ENCODE data around the gene NBEAL2. TPM values are rescaled to one million over a fixed set of nuclear protein-coding genes. Genes with fewer than 3 reads are reported as not detected.

The NBEAL2 gene
- total RNA-seq, 1 donor from 2014 or later = 70.2 TPM

DNA sequence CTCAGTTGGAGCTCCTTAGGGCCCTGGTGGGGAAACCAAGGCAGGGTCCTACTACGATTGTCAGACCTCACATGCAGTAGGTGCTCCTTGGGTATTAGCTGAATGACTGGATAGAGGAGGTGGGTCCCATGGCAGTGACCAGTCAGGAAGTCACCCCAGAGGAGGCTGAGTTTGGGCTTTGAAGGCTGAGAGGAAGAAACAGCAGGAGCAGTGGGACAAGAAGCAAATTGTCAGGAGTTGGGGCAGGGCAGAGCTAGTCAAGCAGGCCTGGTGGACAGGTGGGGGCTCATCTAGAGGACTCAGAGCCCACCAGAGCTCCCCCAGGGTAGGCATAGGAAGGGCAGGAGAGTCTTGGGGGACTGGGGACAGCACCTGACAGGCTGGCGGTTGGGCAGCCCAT is 3.1 kb downstream of the NBEAL2 start:
- TF ChIP-seq, protein P1, sequence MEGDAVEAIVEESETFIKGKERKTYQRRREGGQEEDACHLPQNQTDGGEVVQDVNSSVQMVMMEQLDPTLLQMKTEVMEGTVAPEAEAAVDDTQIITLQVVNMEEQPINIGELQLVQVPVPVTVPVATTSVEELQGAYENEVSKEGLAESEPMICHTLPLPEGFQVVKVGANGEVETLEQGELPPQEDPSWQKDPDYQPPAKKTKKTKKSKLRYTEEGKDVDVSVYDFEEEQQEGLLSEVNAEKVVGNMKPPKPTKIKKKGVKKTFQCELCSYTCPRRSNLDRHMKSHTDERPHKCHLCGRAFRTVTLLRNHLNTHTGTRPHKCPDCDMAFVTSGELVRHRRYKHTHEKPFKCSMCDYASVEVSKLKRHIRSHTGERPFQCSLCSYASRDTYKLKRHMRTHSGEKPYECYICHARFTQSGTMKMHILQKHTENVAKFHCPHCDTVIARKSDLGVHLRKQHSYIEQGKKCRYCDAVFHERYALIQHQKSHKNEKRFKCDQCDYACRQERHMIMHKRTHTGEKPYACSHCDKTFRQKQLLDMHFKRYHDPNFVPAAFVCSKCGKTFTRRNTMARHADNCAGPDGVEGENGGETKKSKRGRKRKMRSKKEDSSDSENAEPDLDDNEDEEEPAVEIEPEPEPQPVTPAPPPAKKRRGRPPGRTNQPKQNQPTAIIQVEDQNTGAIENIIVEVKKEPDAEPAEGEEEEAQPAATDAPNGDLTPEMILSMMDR (IDR thresholded peaks at IDR 0.05) = no peak
- no peak for DNase-seq (ENCODE audit: low spot score in 2 of 2)
- Histone ChIP-seq H3K9me3 (no peaks in the 10 kb centered on the region), H3K36me3 (no peaks in the 10 kb centered on the region), H3K4me1 (peaks cover 9 to 14% of the 10 kb centered on the region in 2 donors), H3K27me3 (no peaks in the 10 kb centered on the region), H3K4me3 (no peak overlapping the region), H3K27ac (peak overlapping the region in 1 of 2 donors; percentile 18)
- intact Hi-C loops (cut with DNase I) = no loop called here

- Histone ChIP-seq H3K4me1 (peaks cover 0 to 3% of the 10 kb centered on the region in 2 donors), H3K4me3 (no peak overlapping the region), H3K27ac (no peak overlapping the region), H3K9me3 (no peaks in the 10 kb centered on the region), H3K36me3 (peaks cover 0 to 11% of the 10 kb centered on the region in 2 donors), H3K27me3 (no peaks in the 10 kb centered on the region)
- DNase-seq (ENCODE audit: low spot score in 2 of 2) = no peak
- TF ChIP-seq, protein P1 (IDR thresholded peaks at IDR 0.05) = no peak
- intact Hi-C loops (cut with DNase I) = no loop called here
Observed at GRCh38 chr3:46984591-46985459, 5.4 kb downstream of the NBEAL2 start.

DNA sequence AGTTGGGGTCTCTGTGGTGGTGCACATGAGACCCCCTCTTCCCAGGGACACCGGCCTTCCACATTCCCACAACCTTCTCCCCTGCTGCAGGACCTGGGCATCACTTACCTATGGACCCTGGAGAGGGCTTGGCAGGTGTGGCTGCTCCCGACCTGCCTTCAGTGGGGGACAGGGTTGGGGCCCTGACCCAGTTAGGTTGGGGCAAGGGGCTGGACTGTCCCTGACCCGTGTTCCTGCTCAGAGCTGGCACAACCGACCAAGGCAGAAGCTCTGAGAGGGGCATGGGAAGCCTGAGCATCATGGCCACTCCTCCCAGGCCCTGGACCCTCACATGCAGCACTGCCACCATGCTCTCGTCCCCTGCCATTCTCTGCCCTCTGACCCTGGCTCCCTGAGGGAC is 6.1 kb downstream of the NBEAL2 start:
- H3K36me3 ChIP-seq = peaks cover 0 to 14% of the 10 kb centered on the region in 2 donors
- intact Hi-C loops (cut with DNase I) = no loop called here
- TF ChIP-seq, protein P1 (IDR thresholded peaks at IDR 0.05) = no peak
- H3K4me1 ChIP-seq = peaks cover 0 to 3% of the 10 kb centered on the region in 2 donors
- H3K27me3 ChIP-seq = no peaks in the 10 kb centered on the region
- no peak for DNase-seq (ENCODE audit: low spot score in 2 of 2)
- H3K27ac ChIP-seq = no peak overlapping the region
- H3K4me3 ChIP-seq = no peak overlapping the region
- H3K9me3 ChIP-seq = no peaks in the 10 kb centered on the region

GRCh38 chr3:46986055-46986730 is 6.7 kb downstream of the NBEAL2 start:
- no peaks in the 10 kb centered on the region for H3K9me3 ChIP-seq
- peaks cover 0 to 3% of the 10 kb centered on the region in 2 donors for H3K4me1 ChIP-seq
- intact Hi-C loops (cut with DNase I) = no loop called here
- H3K27me3 ChIP-seq = no peaks in the 10 kb centered on the region
- peaks cover under 1 to 14% of the 10 kb centered on the region in 2 donors for H3K36me3 ChIP-seq
- no peak overlapping the region for H3K4me3 ChIP-seq
- DNase-seq (ENCODE audit: low spot score in 2 of 2) = no peak
- TF ChIP-seq, protein P1 (IDR thresholded peaks at IDR 0.05) = no peak
- H3K27ac ChIP-seq = no peak overlapping the region

DNA sequence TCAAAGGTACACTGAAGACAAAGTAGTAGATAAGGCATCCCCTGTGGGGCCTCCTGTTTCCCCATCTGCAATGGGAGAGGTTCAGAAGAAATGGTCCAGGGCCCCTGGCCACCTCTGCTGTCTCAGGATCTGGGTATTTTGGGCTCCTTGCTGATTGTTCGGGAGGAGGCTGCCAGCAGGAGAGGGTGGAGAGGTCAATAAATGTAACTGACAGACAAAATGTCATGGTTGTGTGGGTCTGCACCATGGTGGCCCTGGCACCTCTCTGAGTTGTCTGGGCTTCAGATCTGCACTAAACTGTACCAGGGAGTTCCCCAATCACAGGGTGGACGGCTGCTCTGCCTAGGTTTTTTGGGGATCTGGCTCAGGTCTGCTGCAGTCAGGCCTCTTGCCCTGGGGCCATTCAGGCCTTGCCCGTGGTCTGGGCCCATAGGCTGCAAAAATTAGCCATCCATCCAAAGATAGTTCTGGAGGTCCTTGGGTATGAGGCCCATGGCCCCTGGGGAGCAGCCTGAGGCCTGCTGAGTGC is 7.4 kb downstream of the NBEAL2 start:
- Histone ChIP-seq H3K9me3 (no peaks in the 10 kb centered on the region), H3K27ac (no peak overlapping the region), H3K27me3 (no peaks in the 10 kb centered on the region), H3K4me1 (peaks cover 0 to 2% of the 10 kb centered on the region in 2 donors), H3K36me3 (peaks cover 7 to 16% of the 10 kb centered on the region in 2 donors), H3K4me3 (no peak overlapping the region)
- DNase-seq (ENCODE audit: low spot score in 2 of 2) = no peak
- TF ChIP-seq, protein P1 (IDR thresholded peaks at IDR 0.05) = no peak
- intact Hi-C loops (cut with DNase I) = no loop called here
